Measurements from ENCODE around the gene RNF144B.

RNF144B gene

DNA sequence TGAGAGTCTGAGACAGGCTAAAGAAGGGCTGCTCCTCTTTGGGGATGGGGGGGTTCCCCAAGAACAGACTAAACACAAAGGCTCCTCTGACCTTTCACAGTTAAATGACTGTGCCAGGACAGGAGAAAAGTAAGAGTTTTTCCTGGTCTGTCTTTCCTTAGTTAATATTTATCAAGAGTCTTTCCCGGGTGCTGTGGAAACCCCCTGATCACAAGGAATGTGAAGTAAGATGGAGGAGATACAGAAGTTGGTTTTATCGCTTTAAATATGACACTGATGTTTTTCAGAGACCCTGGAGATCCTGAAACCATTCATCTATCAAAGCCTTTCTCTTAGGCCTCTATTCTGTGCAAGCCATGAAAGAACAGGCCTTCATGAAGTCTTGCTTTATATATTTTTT is 105.8 kb downstream of the RNF144B start:
- DNase-seq = no peak

- DNase-seq = no peak
Measured at GRCh38 chr6:18493382-18493891, 106.3 kb downstream of the RNF144B start.

DNA sequence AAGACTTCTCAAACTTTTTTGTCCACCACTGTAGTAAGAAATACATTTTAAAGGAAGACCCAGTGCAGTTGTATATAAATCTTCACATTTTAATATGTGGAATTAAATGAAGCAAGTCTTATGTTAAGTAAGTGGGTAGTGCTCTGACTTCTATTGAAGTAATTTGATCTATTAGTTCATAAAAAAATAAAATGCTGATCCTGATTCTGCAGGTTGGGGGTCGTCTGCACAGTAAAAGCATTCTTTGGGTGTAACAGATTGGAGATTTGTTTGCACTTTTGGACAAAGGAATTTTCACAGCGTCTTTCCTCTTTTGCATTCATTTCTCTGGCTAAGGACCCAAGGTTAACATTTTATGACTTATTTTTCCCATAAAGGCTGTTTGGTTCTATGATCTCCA is 106.8 kb downstream of the RNF144B start:
- no peak for DNase-seq

DNA sequence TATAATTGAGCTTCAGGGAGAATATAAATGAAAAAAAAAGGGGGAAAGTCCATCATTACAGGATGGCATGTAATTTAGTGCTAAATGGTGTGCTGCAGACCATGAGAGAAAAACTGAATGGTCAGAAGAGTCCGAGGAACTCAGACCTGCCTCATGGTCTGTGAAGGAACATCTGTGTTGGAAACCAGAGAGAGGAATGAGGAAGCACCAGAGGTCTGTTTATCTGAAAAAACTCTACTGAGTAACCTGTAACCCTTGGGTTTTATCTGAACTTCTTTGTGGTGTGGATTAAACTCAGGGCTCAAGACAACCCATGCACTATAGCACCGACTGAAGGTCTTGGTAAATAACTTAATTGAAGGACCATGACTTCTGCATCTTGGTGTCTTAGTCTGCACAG is 108.1 kb downstream of the RNF144B start:
- no peak for DNase-seq

DNA sequence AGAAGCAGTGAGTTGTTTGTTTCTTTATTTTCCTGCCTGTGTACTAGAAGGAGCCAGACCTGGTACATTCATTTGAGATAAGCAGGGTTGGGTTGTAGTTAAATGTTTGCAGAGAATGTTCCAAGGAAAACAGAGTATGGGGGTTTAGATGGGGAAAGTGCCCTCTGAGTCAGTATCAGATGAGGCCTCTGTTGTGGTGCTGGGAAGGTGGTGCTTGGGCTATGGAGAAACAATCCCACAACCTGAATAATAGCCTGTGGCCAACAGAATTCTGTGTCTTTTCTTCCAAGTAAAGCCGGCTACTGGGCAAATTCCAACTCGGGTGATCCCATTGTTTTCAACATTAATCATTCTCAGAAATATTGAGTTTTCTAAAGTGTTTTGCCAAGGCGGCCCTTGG is 109.3 kb downstream of the RNF144B start:
- DNase-seq = no peak

- no peak for DNase-seq
Measured at GRCh38 chr6:18497006-18497405, 109.9 kb downstream of the RNF144B start.

GRCh38 chr6:18498408-18498807 is 111.3 kb downstream of the RNF144B start:
- DNase-seq = no peak

GRCh38 chr6:18500921-18501662 is 113.9 kb downstream of the RNF144B start:
- DNase-seq = no peak

DNA sequence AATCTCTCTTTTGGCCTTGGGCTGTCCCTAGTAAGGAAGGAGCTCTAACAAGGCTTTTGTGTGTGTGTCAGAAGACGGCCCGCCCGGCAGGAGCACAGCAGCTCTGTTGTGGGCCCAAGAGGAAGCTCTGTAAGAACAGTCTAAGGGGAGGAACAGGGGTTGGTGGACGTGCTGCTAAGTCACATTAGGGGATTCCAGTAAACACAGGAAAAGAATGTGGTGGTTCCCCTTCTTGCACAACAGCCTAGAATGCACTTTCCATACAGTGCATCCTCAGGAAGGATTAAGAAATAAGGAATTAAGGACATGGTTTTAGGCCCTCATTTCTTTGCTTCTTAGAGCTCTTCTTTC is 114.5 kb downstream of the RNF144B start:
- DNase-seq = no peak

DNA sequence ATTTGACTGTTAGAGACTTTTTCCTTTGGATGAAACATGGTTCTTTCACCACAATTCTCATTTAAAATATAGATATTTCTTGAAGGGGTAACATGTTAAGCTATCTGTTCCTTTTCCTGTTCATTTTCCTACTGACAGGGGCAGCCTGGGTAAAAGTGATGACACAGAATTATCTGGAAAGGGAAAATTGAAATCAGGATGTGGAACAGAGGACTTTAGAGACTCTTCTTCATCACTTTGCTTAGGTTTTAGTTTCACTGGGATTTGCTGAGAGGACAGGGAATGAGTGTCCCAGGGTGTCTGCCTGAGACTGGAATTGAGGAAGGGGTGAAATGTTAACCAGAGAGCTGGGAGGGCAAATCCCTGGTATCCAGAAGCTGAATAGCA is 116.0 kb downstream of the RNF144B start:
- DNase-seq = no peak

DNA sequence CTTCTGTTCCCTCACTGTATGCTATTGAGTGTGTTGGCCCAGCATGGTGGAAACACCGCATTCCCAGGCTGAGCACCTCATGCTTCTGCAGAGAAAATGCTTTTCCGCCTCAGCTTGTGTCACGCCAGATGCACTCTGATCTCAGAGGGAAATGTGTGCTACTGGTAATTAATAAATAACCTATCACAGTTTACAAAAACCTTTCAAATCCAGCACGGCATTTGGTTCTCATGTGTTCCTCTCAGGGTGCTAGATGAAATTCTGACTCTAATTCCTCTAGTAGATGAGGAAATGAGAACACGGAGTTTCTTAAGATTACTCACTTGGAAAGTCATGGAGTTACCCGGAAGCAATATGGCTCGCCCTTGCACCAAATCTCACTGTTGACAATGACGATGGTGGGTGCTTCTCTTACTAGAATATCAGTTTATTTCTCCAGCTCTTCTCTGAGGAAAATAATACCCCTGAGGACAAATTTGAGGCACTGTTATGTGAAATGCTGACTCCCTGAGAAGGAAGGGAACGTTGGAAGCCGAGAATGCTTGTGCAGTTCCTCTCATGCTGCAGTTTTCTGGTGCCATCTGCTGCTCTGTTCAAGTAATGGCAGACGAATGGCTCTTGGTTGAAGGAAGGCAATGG is 116.6 kb downstream of the RNF144B start:
- DNase-seq = peak; percentile 40

DNA sequence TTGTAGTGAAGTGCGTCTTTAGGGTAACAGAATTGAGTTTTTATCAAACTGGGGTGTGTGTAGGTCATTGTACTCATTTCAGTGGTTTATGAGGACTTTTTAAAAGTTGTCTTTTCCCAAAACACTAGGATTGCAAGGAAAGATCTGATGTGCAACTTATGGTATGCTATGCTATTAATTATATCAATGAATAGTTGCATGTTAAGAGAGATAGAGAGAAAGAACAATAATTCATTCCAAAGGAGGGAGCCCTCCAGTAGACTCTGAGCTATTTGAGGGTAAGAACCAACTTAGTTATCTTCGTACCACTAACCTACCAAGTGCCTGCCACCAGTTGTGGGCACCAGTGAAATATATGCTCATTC is 117.1 kb downstream of the RNF144B start:
- no peak for DNase-seq

GRCh38 chr6:18506382-18507017 is 119.3 kb downstream of the RNF144B start:
- DNase-seq = no peak

- peak; percentile 34 for DNase-seq
Measured at GRCh38 chr6:18507018-18507415, 119.9 kb downstream of the RNF144B start.

- DNase-seq = no peak
Measured at GRCh38 chr6:18507561-18507960, 120.4 kb downstream of the RNF144B start.

- no peak for DNase-seq
Measured at GRCh38 chr6:18509871-18510643, 122.9 kb downstream of the RNF144B start.

- DNase-seq = no peak
Measured at GRCh38 chr6:18510644-18511033, 123.5 kb downstream of the RNF144B start.

- DNase-seq = no peak
Measured at GRCh38 chr6:18511211-18511610, 124.1 kb downstream of the RNF144B start.

DNA sequence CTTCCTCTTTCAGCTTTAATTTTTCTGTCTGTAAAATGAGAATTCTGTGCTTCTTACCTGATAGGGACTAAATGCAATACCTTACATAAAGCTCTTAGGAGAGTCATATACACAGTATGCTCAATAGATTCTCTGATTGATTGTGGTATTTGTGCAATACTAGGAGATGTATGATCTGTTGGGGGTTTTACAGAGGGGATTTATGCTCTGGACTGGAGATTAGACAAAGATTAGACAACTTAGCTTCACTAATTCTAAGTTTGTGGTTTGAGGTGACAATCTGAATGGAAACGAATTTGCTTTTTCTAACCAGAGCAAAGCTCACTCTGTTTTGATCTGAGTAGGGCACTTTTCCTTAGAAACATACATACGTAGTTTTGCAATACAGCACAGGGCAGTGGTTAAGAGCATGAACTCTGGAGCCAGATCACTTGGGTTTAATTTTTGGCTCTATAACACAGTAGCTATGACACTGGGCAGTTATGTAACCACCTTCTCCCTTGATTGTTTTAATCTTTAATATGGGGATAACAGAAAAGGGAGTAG is 126.2 kb downstream of the RNF144B start:
- DNase-seq = no peak

DNA sequence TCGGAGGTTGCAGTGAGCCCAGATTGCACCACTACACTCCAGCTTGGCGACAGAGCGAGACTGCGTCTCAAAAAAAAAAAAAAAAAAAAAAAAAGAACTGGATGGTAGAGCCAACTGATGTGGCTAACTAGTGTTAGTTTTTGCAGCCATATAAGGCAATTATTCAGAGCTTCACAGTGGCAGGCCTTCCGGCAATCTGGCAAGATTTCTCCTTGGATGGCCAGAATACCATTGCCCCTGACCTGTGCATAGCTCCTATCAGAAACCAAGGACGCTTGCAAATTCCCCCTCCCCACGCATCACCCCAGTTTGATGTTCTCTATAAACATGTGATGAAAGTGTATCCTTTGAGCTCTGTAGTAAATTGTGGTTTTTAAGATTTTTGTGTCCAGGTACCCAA is 127.0 kb downstream of the RNF144B start:
- DNase-seq = no peak

- DNase-seq = no peak
Measured at GRCh38 chr6:18515767-18516166, 128.6 kb downstream of the RNF144B start.
